K562 (cell line): ENCODE measurements around the gene CNNM3. TPM values are rescaled to one million over a fixed set of nuclear protein-coding genes. Genes with fewer than 3 reads are reported as not detected.
A peak's percentile ranks its signal among the peaks of the same experiment; 100 is the strongest.

Experiments used
- ATAC-seq: fragments of 200-7000 bp; cut with Tn5 transposase; 3 replicates; pipeline ENCODE4 v1.9.1; 2020; ENCODE audit warnings: moderate library complexity
- BruUV-seq: library from RNA; stranded (reverse); fragments of 400-500 nt; replicated peaks from 2 replicates; lab custom pipeline; 2021; lab: Mats Ljungman, UMichigan
- CTCF ChIA-PET: fragments of 300-600 bp; formaldehyde crosslinking; extraction: SDS; loops from one replicate; lab custom pipeline; 2021; ENCODE audit warnings: low intra/inter-chr PET ratio; lab: Yijun Ruan, JAX
- POLR2A ChIA-PET: fragments of 300-600, 350-650 bp; sonication (Branson Sonifier 250); formaldehyde crosslinking; extraction: SDS; loops from one replicate; lab custom pipeline; 2021; ENCODE audit warnings: antibody characterized with exemption, inconsistent platforms; lab: Yijun Ruan, JAX
- DNase-seq, 4 experiments: peaks; one replicate each; pipeline versions ENCODE4 v3.0.0 to v3.0.0-alpha.2; 2011 to 2018; ENCODE audit warnings: low spot score in 3 of 4, mixed read lengths in 3 of 4; ENCODE audit errors: extremely low read depth in 1 of 4
- FAIRE-seq: peaks from 2 replicates; lab custom pipeline; 2011; peaks lifted over from hg19 to GRCh38; lab: Jason Lieb, UNC
- H2AFZ ChIP-seq: 2 replicates; pipeline ENCODE4 v1.6.0; 2011; ENCODE audit warnings: low read depth, low read length, control low read depth, inconsistent platforms
- H3K27ac ChIP-seq: fragments of 200-600 bp; 3 replicates; pipeline ENCODE4 v1.8.0; 2011; ENCODE audit warnings: low read depth, mild to moderate bottlenecking, control low read depth, inconsistent platforms, low read length, moderate library complexity, mixed read lengths; ENCODE audit errors: extremely low read depth
- H3K27me3 ChIP-seq, 2 experiments: fragments of 300-600 bp in 1 of 2; 2 replicates in 1 of 2; 3 replicates in 1 of 2; pipeline versions ENCODE4 v1.6.0 to v1.8.0; 2011; ENCODE audit warnings: inconsistent platforms in 2 of 2, low read length in 2 of 2, mild to moderate bottlenecking in 1 of 2, mixed read lengths in 1 of 2, moderate library complexity in 1 of 2; ENCODE audit not compliant: control insufficient read depth in 2 of 2, insufficient read depth in 2 of 2
- H3K36me3 ChIP-seq: fragments of 300-600 bp; 3 replicates; pipeline ENCODE4 v1.8.0; 2011; ENCODE audit warnings: mild to moderate bottlenecking, low read length, inconsistent platforms; ENCODE audit not compliant: control insufficient read depth, insufficient read depth
- H3K4me1 ChIP-seq, 2 experiments: fragments of 200-600 bp in 1 of 2; replicated peaks in 1 of 2; 2 replicates in 1 of 2; 3 replicates in 1 of 2; pipeline versions ENCODE4 v1.5.1 to v1.8.0; 2011; ENCODE audit warnings: inconsistent platforms in 2 of 2, low read length in 2 of 2, mild to moderate bottlenecking in 1 of 2, mixed read lengths in 1 of 2, moderate library complexity in 1 of 2; ENCODE audit not compliant: control insufficient read depth in 2 of 2, insufficient read depth in 2 of 2
- H3K4me2 ChIP-seq: 2 replicates; pipeline ENCODE4 v1.6.1; 2011; ENCODE audit warnings: low read length, control low read depth, inconsistent platforms, mixed read lengths; ENCODE audit not compliant: insufficient read depth
- H3K4me3 ChIP-seq: fragments of 200-600 bp; sonication (generic), shearing (Covaris generic); 2 replicates; pipeline ENCODE4 v1.5.1; 2016; ENCODE audit warnings: control low read depth, inconsistent platforms
- H3K79me2 ChIP-seq: fragments of 200-600 bp; 3 replicates; pipeline ENCODE4 v1.8.0; 2011; ENCODE audit warnings: low read length, inconsistent platforms; ENCODE audit not compliant: control insufficient read depth, insufficient read depth
- H3K9ac ChIP-seq, 2 experiments: 2 replicates each; pipeline versions ENCODE4 v1.6.0 to v1.6.1; 2011; ENCODE audit warnings: low read depth in 2 of 2, low read length in 2 of 2, control low read depth in 1 of 2, inconsistent platforms in 1 of 2, mild to moderate bottlenecking in 1 of 2, mixed read lengths in 1 of 2; ENCODE audit not compliant: insufficient read depth in 1 of 2
- H3K9me1 ChIP-seq: one replicate; pipeline ENCODE4 v1.6.0; 2011; ENCODE audit warnings: inconsistent platforms, mild to moderate bottlenecking, low read length, moderate library complexity; ENCODE audit not compliant: control insufficient read depth, insufficient read depth
- H3K9me3 ChIP-seq: replicated peaks from 2 replicates; pipeline ENCODE4 v1.5.1; 2011; ENCODE audit warnings: low read depth, low read length, inconsistent platforms; ENCODE audit not compliant: control insufficient read depth, insufficient read depth
- H4K20me1 ChIP-seq: replicated peaks from 2 replicates; pipeline ENCODE4 v1.6.1; 2011; ENCODE audit warnings: low read length, inconsistent platforms, mixed read lengths; ENCODE audit not compliant: control insufficient read depth, insufficient read depth
- DACH1 ChIP-seq: fragments of 450-650 bp; IDR thresholded peaks from 2 replicates; pipeline ENCODE4 v1.6.1; 2018; ENCODE audit not compliant: partially characterized antibody
- ILK ChIP-seq: fragments of 450-650 bp; IDR thresholded peaks from 2 replicates; pipeline ENCODE4 v1.6.1; 2016; ENCODE audit warnings: missing genetic modification characterization, low read depth, mild to moderate bottlenecking, missing compliant biosample characterization, moderate library complexity, borderline replicate concordance
- PKNOX1 ChIP-seq: fragments of 450-650 bp; IDR thresholded peaks from 2 replicates; pipeline ENCODE4 v1.6.1; 2016
- ZNF696 ChIP-seq: fragments of 250-450 bp; sonication (Bioruptor Pico); conservative IDR thresholded peaks from 2 replicates; pipeline ENCODE4 v1.4.0; 2020; ENCODE audit warnings: mild to moderate bottlenecking, moderate library complexity
- whole genome bisulfite sequencing: fragments of 100-300 bp; shearing (Covaris generic); methylation state at CpG from one replicate; pipeline ENCODE4 v1.1.6; 2016; ENCODE audit warnings: low coverage, mixed read lengths; ENCODE audit not compliant: insufficient coverage; ENCODE audit errors: missing lambda C conversion rate; 5-methylcytosine and 5-hydroxymethylcytosine counted together
- in situ Hi-C: fragments of 300-500 bp; cut with MboI; formaldehyde crosslinking; loops from 4 replicates; pipeline ENCODE4 v1.15.0; 2018; ENCODE audit warnings: inconsistent platforms, mixed read lengths
- intact Hi-C: fragments of 100-400 bp; cut with micrococcal nuclease; formaldehyde crosslinking; loops from 2 replicates; pipeline ENCODE4 v1.14.2; 2022
- polyA plus RNA-seq, 8 experiments: library from polyadenylated mRNA; depleted of rRNA in 4 of 8; stranded (reverse) in 5 of 8; unstranded in 3 of 8; fragments of >200 nt; fragmentation: Nextera tagmentation in 2 of 8; fragmentation: Illumina TruSeq in 1 of 8; extraction: Ambion mirVana in 2 of 8; extraction: Trizol in 1 of 8; gene quantifications; 2 replicates each; pipeline versions ENCODE4 v1.2.1 to v1.2.3, GENCODE V29; 2011 to 2014; ENCODE audit warnings: inconsistent platforms in 1 of 8, missing spikeins in 1 of 8
- total RNA-seq, 7 experiments: library from RNA; depleted of rRNA in 6 of 7; stranded (reverse); fragments of >200 nt in 6 of 7; fragmentation: Illumina TruSeq in 2 of 7; extraction: Trizol in 2 of 7; gene quantifications; 2 replicates each; pipeline versions ENCODE4 v1.2.1 to v1.2.3, GENCODE V29; 2011 to 2021; ENCODE audit warnings: low replicate concordance in 1 of 7

Gene CNNM3
- total and polyA plus RNA-seq, 9 of the 15 experiments (the other 6 are each of a cell fraction or from before 2014, with no cell fraction given): 1.4 to 16.9 (median 6.5) TPM

GRCh38 chr2:96882230-96882629, 66.2 kb downstream of the CNNM3 start (continued):
- TF ChIP-seq ILK (tag): no peak

- no peak for FAIRE-seq
- BruUV-seq: no TSS peak
- TF ChIP-seq ZNF696 (CRISPR knock-in tag) (0 out of 2 replicates have a peak, but pooled peaks have one; percentile 11), DACH1 (no peak), PKNOX1 (peak; percentile 40; the same call in 1 of the 2 replicates)
- TF ChIP-seq, all 486 proteins: peak for 2
- DNase-seq (no peak), ATAC-seq (no peak)
- Histone ChIP-seq H3K4me1 (peaks cover 23 to 92% of the 10 kb centered on the region in 2 experiments; a peak in 4 of 5 replicates), H3K27me3 (no peaks in the 10 kb centered on the region; a peak in 1 of 5 replicates), H3K27ac (peak overlapping the region; percentile 42; the same call in 2 of the 3 replicates), H3K9me1 (no peaks in the 10 kb centered on the region), H3K9ac (peak overlapping the region in 1 of 2 experiments; percentile 60; a peak in 2 of 4 replicates), H3K9me3 (no peaks in the 10 kb centered on the region), H3K79me2 (peaks cover 37% of the 10 kb centered on the region), H3K4me3 (no peak overlapping the region), H4K20me1 (peaks cover 3% of the 10 kb centered on the region; the same call in 1 of the 2 replicates), H2AFZ (no peak overlapping the region), H3K4me2 (no peak overlapping the region), H3K36me3 (peaks cover 63% of the 10 kb centered on the region)
- 79% methylated on average over 8 of the region's 8 CpGs for WGBS
- CTCF ChIA-PET: no interaction called here
- intact Hi-C loops: no loop called here
- in situ Hi-C loops: no loop called here
- POLR2A ChIA-PET: interaction anchor here (0.6 to 11.3 kb wide), 11 partner anchors 8 to 214 kb away, joined by 3 to 112 read pairs (median 3); partner anchors contain the start of gene ANKRD39
Measured at GRCh38 chr2:96882906-96883305, 66.8 kb downstream of the CNNM3 start.
